H54 (cell line): ENCODE data around the gene SSTR3.

ENCODE experiments used
- DNase-seq: peaks from one replicate; pipeline ENCODE4 v3.0.0; 2011; ENCODE audit warnings: low spot score, mixed read lengths; ENCODE audit not compliant: insufficient read length
- FAIRE-seq: peaks from 3 replicates; lab custom pipeline; 2011; peaks lifted over from hg19 to GRCh38; lab: Jason Lieb, UNC
- POLR2A ChIP-seq: IDR thresholded peaks from 2 replicates; pipeline ENCODE4 v1.6.1; 2011; ENCODE audit warnings: low read depth, mild to moderate bottlenecking, low read length

Gene SSTR3

GRCh38 chr22:37184816-37185541 lies 27.3 kb downstream of the SSTR3 start:
- FAIRE-seq: no peak

GRCh38 chr22:37184380-37184755 lies 27.9 kb downstream of the SSTR3 start:
- no peak for TF ChIP-seq POLR2A
- DNase-seq (no peak), FAIRE-seq (no peak)

More at GRCh38 chr22:37184816-37185541, 27.3 kb downstream of the SSTR3 start:
- DNase-seq: no peak
- no peak for TF ChIP-seq POLR2A

GRCh38 chr22:37183432-37184379 lies 28.6 kb downstream of the SSTR3 start:
- TF ChIP-seq POLR2A: no peak
- FAIRE-seq: no peak
- no peak for DNase-seq

- FAIRE-seq: no peak
- no peak for TF ChIP-seq POLR2A
- no peak for DNase-seq
Measured at GRCh38 chr22:37182949-37183245, 29.4 kb downstream of the SSTR3 start.

GRCh38 chr22:37182101-37182948 lies 30.0 kb downstream of the SSTR3 start:
- FAIRE-seq (no peak), DNase-seq (no peak)
- no peak for TF ChIP-seq POLR2A

- DNase-seq (no peak), FAIRE-seq (no peak)
- no peak for TF ChIP-seq POLR2A
Measured at GRCh38 chr22:37181681-37182080, 30.6 kb downstream of the SSTR3 start.

- no peak for TF ChIP-seq POLR2A
Measured at GRCh38 chr22:37180531-37181231, 31.6 kb downstream of the SSTR3 start.

GRCh38 chr22:37179622-37180420 lies 32.5 kb downstream of the SSTR3 start:
- TF ChIP-seq POLR2A: no peak
- no peak for DNase-seq
- no peak for FAIRE-seq

More at GRCh38 chr22:37180531-37181231, 31.6 kb downstream of the SSTR3 start:
- FAIRE-seq (no peak), DNase-seq (no peak)

GRCh38 chr22:37179126-37179470 lies 33.2 kb downstream of the SSTR3 start:
- DNase-seq (no peak), FAIRE-seq (no peak)

GRCh38 chr22:37178350-37179125 lies 33.7 kb downstream of the SSTR3 start:
- DNase-seq: no peak
- no peak for FAIRE-seq
- TF ChIP-seq POLR2A: no peak

More at GRCh38 chr22:37179126-37179470, 33.2 kb downstream of the SSTR3 start:
- TF ChIP-seq POLR2A: no peak

- DNase-seq (no peak), FAIRE-seq (no peak)
- TF ChIP-seq POLR2A: no peak
Measured at GRCh38 chr22:37177755-37178154, 34.5 kb downstream of the SSTR3 start.

GRCh38 chr22:37177221-37177620 lies 35.1 kb downstream of the SSTR3 start:
- no peak for TF ChIP-seq POLR2A
- no peak for FAIRE-seq
- no peak for DNase-seq
